Urothelium cell line (cell line): ENCODE measurements around the gene KLF5.
"Not testable (repeated sequence)": the region's sequence is repeated elsewhere in the genome, so short reads cannot be mapped to it uniquely, and the experiment has no call there.

Source experiments
- DNase-seq: peaks from one replicate; pipeline ENCODE4 v3.0.0; 2011; ENCODE audit warnings: low spot score, mixed read lengths
- FAIRE-seq: peaks from 2 replicates; lab custom pipeline; 2011; peaks lifted over from hg19 to GRCh38; lab: Jason Lieb, UNC

The KLF5 gene

DNA sequence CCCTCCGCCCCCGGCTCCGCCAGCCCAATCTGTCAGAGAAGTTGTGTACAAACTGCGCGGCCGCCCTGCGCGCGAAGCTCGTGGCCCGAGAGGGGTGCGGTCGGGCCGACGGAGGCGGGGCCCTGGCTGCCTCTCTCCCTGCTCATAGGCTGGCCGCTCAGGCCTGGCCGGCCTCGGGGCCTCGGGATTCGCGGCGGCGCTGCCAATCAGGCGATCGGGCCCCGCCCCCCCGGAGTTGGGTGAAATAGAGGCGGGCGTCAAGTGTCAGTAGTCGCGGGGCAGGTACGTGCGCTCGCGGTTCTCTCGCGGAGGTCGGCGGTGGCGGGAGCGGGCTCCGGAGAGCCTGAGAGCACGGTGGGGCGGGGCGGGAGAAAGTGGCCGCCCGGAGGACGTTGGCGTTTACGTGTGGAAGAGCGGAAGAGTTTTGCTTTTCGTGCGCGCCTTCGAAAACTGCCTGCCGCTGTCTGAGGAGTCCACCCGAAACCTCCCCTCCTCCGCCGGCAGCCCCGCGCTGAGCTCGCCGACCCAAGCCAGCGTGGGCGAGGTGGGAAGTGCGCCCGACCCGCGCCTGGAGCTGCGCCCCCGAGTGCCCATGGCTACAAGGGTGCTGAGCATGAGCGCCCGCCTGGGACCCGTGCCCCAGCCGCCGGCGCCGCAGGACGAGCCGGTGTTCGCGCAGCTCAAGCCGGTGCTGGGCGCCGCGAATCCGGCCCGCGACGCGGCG lies at the start of gene KLF5:
TSS of gene KLF5 (plus strand) at position 270 of the 724 bp plus-strand sequence. CDS start at position 593, 323 bp downstream.
- peak; percentile 20 for FAIRE-seq
- DNase-seq = peak; percentile 93

DNA sequence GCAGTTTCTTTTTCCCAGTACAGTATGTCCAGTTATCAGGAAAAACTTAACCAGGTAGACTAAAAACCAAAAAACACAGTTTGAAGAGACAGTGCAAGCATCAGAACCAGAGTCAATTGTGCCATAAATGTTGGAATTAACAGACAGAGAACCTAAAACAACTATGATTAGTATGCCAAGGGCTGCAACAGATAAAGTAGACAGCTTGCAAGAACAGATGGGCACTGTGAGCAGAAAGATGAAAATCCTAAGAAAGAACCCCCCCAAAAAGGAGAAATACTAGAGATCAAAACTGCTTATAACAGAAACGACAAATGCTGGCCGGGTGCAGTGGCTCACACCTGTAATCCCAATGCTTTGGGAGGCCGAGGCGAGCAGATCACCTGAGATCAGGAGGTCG lies 47.1 kb upstream of the KLF5 start:
- FAIRE-seq = no peak
- no peak for DNase-seq

DNA sequence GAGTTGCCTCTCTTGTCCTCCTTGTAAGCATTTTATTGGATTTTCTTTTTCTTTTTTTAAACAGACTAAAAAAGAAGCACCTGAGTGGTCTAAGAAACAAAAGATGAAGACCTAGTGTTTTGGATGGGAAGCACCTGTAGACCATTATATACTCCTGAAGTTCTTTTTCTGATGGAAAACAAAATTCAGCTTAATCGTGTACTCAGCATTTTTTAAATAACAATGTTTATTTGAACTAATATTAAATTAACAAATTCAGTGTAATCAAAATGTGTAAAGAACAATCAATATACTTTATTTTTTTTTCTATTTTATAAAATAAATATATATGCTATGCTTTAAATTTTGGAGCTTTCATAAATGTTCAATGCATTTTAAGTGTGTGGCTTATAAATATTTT lies 43.0 kb upstream of the KLF5 start:
- FAIRE-seq (no peak), DNase-seq (no peak)

DNA sequence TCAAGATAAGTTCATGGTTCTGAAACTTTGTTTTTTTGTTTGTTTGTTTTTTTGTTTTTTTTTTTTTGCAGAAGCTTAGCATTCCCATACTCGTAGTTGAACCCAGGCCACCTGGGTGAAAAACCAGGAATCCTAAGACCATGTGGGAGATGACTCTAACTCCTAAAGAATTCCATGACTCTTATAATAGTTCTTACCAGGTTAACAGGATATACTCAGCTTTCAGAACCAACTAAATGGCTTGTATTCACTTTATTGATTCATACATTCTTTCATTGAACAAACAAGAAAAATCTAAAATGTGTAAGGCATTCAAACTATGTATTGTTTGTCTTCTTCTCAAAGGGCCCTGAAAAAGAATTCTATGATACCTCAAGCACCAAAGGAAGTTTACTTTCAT lies 40.5 kb upstream of the KLF5 start:
- DNase-seq = peak; percentile 4
- no peak for FAIRE-seq

DNA sequence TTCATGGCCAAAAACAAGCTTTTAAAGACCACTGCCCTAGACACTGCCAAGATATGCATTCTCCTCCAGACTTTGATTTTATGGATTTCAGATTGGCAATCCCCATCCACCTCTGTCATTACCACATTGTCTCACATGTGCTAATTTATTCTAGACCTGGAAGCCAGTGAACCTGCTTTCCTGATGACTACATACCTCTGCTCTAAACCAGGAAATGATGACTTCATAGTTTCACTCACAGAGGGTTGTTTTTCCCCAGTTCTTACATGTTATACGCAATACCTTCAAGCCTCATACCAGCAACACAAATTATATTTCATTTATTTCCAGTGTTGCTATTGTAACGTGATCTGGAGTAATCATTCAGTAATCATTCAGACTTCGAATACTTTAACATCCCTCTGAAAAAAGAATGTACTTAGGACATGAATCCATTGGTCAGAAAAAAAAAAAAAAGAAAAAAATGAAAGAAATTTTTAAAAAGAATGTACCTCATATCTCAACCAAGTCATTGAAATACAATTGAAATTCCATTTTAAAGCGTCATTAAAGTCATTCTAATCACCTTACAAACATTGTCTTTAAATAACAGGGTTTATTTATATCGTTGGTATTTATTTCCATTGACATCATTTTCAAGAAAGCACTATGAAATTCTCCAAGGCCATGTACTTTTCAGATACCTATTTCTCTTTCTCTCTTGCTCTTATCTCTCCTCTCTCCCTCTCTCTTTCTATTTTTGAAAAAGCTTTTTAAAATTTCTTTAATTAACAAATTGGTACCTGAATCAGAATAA lies 33.4 kb upstream of the KLF5 start:
- no peak for FAIRE-seq
- no peak for DNase-seq

DNA sequence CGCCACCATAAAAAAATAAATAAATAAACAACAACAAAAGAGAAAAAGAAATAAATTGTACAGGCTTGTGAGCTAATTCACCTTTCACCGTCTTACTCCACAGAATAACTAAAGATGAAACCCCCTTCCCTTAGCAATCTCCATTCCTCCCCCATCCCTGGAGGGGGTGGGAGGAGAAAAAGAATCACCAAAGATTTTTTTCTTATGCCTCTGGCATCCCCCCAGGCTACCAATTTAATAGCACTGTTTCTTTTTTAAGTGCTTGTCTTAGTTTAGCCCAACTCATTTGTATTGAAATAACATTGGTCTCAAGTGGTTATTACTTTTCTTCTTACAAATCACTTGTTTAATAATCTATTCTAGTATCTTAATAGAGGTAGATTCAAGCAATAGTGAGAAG lies 23.9 kb upstream of the KLF5 start:
- DNase-seq (no peak), FAIRE-seq (no peak)

DNA sequence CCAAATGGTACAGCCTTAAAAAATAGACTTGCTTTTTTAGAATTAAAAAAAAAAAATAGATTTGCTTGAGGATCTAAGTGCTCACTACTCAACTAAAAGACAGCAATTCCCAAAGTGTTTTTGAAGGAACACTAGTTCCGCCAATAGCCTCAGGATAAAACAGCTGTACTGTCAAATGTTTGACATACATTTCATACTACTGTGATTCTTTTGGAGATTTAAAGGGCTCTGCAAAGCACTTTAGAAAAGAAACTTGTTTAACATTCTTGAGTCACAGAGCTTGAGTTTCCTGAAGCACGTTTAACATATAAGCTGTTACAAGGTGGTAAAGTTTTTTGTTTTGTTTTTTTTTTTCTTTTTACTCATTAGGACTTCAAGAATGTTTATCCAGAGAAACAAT lies 23.1 kb upstream of the KLF5 start:
- FAIRE-seq (no peak), DNase-seq (no peak)

DNA sequence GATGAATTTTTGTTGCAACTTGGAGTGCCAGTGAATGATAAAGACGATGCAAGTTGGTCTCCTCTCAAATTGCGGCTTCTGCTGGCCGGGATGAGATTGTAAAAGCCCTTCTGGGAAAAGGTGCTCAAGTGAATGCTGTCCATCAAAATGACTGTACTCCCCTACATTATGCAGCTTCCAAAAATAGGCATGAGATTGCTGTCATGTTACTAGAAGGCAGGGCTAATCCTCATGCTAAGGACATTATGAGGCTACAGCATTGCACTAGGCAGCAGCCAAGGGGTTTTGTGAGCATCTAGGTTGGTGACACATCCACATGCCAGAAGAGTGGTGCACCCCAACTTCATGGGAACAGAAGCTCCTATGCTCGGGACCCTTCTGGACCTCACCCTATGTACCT lies 22.2 kb upstream of the KLF5 start:
- FAIRE-seq (no peak), DNase-seq (no peak)

DNA sequence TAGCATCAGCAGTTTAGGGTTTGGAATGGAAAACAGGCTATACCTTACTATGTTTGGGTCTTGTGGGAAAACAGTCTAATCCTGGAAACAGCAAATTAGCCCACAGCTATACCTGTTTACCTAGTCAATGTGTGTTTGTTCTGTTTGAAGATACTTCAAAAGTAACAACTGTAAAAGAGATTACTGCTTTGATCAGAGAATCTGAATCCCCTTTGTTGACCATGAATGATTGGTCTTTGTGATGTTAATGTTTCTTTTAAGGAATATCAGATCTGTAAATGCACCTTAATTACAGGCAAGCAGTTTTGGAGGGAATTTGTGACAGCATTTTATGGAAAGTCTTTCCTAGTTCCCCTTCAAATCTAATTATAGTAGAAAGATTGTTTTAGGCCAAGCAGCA lies 20.7 kb upstream of the KLF5 start:
- no peak for FAIRE-seq
- DNase-seq = no peak

DNA sequence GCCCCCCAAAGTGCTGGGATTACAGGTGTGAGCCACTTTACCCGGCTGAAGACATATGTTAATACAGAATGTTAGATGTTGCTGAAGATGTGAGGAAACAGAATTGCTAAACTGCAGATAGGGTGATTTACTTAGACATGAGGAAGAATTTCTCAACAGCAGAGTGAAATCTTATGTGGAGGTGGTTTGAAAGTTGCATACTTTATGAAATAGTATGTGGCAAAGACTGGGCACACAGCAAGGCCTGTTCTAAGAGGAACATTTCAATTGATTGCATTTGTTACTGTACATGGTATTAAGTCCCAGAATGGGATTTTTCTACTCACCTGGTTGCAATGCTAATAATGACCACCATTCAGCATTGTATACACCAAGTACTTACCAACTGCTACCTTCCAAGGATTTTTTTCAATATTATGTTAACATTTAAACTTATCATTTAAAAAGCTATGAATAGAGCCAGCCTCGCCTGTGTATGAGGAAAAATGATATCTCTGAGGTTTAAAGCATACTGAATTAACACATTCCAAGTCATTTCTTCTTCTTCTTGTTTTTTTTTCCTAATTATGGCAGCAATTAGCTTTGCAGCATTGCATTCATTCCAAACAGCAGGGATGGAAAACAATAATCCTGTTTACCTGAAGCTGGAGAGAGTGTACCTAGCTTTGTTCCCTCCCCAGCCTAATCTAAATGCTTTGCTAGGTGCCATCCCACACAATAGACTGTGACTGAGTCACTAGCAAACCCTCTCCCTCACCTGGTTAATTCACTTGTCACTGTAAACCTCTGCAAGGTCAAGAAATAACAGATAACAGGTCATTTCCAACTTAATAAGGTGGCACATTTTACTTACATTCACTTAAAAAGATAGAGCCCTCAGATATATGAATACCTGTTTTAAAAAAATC lies 19.4 kb upstream of the KLF5 start:
- FAIRE-seq = no peak
- DNase-seq = no peak

DNA sequence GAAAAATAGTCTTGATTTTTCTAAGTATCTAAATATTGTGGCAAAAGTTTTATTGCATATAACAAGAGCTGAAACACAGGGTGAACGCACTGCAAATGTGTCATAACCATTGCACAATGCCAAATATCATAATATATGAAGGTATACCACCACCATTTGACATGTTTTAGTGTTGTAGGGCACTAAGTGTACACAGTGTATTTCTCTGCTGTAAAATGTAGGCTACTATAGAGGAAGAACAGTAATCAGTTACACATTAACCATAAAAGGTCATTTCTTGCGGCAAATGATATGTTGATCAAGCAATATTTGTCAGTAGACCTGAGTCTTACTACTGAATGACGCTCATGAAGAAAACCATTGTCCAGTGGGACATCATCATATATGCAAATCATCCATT lies 18.3 kb upstream of the KLF5 start:
- DNase-seq (no peak), FAIRE-seq (no peak)

DNA sequence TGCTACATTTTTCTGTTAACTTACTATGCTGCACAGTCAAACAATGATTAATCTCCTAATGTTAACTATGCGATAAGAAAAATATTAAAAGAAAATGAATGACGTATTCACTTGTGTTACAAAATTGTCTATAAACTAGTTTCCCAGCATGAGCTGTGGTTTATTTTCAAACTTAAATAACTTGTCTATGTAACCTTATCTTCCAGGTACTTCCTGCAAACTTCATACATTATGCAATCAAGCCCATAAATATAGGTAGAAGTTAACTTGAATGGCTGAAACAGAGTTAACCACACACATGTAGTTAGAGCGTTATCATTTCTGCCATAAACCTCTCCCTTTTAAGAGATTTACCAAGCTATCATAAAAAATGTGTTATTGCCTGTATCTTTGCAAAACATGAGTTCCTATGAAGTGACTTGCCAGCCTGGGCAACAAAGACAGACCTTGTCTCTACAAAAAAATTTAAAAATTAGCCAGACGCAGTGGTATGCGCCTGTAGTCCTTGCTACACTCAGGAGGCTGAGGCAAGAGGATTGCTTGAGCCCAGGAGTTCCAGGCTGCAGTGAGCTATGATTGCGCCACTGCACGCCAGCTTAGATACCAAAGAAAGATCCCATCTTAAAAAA lies 17.7 kb upstream of the KLF5 start:
- DNase-seq (no peak), FAIRE-seq (no peak)

DNA sequence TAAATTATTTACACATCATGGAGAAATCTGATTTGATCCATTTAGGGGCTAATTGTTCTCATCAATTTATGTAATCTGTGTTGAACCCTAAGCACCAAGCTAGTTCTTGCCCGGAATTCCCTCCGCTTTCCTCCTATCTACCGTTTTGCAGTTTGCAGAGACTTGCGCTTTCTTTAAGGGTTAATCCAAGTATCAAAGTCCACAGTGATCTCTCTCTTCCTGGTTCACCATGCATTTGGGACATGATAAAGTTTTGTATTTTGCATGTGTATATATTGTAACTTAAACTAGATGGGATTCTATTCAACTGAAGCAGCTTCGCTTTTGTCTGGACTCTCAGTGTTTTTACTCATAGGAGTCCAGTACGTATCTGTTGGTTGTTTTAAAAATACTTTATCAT lies 13.8 kb upstream of the KLF5 start:
- DNase-seq = no peak
- no peak for FAIRE-seq

DNA sequence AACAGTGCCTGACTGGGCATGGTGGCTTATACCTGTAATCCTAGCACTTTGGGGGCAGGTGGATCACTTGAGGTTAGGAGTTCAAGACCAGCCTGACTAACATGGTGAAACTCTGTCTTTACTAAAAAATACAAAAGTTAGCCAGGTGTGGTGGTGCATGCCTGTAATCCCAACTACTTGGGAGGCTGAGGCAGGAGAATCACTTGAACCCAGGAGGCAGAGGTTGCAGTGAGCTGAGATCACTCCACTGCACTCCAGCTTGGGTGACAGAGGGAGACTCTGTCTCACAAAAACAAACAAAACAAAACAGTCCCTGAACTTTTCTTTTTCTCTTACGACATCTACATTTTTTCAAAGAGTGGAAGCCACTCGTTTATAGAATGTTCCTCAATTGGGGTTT lies 10.2 kb upstream of the KLF5 start:
- not testable (repeated sequence) for FAIRE-seq, DNase-seq

DNA sequence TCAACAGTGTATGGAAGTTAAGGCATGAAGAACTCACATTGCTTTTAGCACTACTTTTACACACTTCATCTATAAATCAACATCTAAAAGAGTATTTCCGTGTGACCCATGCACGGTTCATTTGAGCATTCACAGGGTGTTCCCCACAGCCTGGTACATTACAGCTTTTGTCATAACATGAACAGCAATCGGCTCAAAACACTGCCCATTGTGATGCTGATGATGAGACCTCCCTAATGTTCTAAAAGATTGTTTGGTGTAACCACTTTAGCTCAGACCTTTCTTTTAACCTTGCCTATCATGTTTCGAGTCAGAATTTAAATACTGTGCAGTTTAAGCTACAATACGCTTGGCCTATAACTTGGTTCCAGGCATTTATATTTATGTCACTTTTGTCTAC lies 4.1 kb upstream of the KLF5 start:
- DNase-seq = no peak
- no peak for FAIRE-seq

DNA sequence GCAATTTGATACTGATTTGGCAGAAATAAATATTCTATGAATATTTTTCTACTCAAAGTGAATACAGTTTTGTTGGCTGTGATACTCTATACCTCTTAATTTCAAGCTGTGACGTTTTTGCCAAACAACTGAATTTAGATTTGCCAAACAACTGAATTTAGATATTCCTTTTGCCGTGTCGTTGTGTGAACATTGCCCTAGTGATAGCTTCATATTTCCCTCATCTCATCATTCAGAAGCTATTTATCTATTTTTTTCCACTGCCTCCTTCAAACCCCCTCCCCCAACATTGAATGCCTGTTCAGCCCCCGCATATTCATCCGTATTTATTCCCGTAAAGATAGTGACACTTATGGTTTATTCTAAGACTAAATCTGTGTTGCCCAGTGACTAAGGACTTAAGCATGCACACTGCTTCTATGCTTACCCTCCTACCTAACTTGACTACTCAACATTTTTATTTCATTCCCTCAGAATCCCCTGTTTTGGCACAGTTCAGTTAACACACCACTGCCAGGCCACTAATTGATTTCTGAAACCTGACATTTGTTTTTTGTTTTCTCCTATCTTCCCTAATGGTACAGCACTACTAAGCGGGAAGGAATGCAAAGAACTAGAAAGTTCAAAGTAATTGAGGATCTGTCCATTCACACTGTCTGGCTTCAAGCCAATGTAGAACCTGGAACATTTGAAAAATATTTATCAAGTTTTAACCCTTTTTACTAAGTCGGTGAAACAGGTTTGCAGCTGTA lies 2.8 kb upstream of the KLF5 start:
- no peak for FAIRE-seq
- DNase-seq = peak; percentile 50

DNA sequence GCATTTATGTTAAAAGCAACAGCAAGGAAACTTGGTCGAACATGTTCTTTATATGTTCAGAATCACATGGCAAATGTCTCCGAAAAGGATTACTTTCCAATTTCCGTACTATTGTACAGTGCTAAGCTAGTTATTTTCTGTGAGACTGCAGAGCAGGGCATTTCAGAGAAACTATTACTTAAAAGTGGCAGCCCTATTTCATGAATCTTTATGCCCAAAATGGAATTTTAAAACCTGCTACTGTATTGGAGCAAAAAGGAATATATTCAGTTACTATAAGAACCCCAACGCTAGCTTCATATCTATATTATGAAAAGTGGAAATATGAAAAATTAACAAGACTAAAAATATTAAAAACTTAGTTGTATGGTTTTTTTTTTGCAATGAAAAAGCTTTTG lies 2.2 kb upstream of the KLF5 start:
- DNase-seq (no peak), FAIRE-seq (no peak)

DNA sequence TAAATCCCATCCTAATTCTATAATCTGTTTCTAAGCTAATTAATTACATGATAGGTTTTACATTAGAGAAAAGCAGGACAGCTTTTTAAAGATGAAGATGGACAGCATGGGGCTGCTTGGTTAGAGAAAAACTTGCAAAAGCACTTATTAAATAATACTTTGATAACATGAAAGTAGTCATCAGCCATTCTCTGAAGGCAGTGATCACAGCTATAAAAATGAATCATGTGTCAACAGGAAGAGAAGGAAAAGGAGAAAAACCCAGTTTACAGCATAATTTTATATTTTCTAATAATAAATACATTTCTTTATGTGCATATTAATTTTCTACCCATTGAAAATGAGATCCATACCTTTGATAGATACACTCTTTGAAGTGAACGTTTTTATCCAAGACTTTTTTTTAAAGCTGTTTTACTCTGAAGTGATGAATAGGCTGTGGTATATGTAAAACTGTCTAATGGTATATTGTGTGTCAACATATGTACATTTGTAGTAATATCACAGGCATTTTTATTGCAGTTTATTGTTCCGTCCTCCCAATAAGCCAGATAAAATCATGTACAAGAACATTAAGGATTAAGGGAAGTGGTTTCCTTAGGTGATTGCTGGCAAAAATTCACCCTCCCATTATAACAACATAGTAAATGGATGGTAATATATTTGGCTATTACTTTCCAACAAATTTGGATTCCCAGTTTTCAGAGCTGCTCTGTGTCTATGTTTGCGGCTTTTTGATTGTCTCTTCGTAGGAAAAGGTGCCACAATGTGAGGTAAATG lies 1.3 kb upstream of the KLF5 start:
- DNase-seq (no peak), FAIRE-seq (no peak)

DNA sequence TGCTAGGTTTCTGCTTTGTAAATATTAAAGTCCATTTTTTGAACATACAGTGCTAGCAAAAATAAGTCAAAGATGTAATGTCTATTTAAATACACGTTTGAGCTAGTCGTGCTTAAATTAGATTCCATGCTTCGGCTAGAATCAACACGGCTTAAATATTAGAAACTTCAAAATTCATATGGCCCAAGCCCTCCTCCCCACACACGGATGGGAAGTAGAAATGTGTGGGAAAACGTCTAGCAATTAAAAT lies 816 bp upstream of the KLF5 start:
- no peak for FAIRE-seq
- DNase-seq = no peak

DNA sequence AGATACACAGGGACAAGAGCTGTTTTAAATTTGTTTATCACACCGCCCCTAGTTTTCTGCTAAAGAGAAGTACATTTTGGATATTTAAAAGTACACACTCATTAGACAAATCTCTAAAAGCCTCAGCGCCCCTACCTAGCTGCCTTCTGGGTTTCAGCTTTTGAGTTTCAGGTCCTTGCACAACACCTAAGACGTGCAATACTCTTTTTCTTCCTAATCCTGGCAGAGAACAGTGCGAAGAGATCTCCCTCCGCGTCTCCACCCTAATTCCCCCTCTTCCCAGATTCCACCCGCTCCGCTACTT lies 421 bp upstream of the KLF5 start:
- DNase-seq (no peak), FAIRE-seq (no peak)
